ENCODE measurements around the gene STARD13.
"Not testable (repeated sequence)": the region's sequence is repeated elsewhere in the genome, so short reads cannot be mapped to it uniquely, and the experiment has no call there.

STARD13 gene

DNA sequence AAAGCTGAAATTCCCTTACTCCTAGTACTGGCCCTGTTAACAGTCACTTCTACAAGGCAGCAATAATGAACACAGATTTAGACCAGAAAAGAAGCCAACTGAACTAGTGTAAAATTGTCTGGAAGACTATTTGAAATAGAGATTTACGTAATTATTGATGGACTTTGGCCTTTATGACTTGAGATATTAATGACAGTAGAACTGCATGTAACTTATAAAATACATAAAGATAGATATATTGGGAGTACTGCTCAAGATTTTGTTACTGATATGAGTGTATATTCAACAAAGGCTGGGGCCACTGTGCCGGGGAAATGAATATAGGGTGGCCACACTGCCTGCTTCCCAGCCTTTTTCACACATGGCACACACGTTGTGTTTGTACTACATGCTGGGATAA is 88.8 kb downstream of the STARD13 start:
- DNase-seq: no peak

DNA sequence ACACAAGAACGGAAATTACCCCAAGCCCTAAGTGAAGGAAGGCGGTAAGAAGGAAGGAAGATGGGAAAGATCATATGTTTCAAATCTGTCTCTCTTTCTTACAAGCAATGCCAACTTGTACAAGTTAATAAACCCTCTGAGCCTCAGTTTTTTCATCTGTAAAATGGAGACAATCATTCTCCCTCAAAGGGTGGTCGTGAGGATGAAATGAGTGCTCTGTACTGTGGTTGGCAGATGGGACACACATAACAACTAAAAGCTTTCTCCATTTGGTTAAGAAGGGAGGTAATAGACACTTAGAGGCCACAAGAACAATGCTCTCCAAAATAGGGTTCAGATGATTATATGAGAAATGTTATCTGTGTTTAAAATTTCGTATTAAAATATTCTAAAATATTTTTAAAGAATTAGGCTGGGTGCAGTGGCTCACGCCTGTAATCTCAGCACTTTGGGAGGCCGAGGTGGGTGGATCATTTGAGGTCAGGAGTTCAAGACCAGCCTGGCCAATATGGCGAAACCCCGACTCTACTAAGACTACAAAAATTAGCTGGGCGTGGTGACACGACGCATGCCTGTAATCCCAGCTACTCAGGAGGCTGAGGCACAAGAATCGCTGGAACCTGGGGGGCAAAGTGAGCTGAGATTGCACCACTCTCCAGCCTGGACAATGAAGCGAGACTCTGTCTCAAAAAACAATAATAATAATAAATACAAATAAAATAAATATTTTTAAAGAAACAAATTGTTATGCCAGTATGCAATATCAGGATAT is 89.7 kb downstream of the STARD13 start:
- DNase-seq: no peak

DNA sequence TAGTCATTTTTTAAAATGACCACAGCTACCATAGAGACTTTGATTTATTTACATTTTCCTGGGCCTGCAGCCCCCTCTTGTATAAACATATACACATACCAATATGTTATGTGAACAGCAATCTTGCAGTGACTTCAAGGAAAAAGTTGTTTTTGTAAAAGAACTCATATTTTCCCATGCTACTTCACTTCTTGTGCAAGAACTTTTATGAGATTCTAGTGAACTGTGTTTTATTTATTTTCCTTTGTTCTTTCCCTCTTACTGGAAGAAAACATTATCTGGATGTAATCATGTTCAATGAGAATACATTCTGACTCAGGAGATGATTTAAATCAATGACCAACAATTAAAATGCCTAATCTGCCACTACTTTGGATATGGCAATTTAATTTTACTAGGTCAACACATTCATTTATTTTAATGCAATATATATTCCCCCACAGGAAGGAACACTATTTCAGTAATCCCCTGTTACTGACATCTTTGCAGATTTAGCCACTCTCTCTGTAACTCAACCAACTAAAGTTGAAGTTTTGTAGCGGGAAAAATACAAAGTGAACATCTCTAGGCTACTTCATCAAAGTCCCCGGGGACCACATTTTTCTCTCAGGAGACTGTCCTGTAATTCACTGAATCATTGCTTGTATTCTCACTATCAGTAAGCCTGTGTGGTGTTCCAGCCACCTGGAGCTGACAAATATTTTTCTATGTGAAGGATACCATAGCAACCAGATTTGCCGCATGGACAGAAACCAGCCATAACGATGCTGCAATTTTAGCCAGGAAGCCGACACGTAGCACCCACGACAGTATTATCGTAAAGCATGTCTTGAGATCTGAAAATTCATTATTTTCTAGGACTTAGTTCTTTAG is 90.5 kb downstream of the STARD13 start:
- no peak for DNase-seq

DNA sequence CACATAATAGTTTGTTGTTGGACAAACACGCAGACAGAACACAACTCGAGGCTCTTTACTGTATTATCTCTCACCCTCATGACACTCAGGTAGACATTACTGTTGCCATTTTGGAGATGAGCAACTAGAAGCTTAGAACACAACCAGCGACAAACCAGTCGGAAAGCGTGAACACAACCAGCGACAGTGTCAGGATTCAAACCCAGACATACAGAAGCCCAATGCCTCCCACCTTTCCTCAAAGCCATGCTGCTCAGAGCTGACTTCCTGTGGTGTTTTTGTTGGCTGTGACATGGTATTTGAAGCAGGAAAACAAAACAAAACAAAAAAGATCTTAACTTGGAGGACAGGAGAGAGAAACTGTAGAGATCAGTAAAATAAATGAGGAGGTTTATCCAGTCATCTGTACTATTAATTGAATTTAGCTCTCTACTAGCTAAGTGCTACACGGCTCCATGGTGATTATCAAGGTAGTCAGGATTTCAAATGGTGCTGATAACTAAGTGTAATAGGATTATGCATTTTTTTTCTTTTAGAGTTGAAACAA is 92.1 kb downstream of the STARD13 start:
- no peak for DNase-seq

- DNase-seq: no peak
These were observed 93.9 kb downstream of the STARD13 start for GRCh38 chr13:33191425-33192210.

DNA sequence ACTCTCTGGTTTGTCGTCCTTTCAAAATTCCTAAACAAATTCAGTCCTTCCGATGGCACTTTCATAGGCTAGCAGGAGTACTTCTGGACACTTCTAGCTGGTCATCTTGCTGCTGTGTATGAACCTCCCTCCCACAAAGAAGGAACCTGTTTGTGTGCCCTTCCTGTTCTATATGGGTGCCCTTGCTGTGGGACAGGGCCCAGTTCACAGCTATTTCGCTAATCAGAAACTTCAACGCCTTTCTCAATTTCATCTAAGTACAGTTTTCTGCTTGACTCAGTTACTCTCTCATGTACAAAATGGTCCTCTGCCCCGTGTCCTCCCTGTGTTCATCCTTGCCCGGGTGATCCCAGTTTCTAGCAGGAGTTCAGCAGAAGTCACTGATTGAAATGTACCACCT is 96.1 kb downstream of the STARD13 start:
- DNase-seq: no peak

DNA sequence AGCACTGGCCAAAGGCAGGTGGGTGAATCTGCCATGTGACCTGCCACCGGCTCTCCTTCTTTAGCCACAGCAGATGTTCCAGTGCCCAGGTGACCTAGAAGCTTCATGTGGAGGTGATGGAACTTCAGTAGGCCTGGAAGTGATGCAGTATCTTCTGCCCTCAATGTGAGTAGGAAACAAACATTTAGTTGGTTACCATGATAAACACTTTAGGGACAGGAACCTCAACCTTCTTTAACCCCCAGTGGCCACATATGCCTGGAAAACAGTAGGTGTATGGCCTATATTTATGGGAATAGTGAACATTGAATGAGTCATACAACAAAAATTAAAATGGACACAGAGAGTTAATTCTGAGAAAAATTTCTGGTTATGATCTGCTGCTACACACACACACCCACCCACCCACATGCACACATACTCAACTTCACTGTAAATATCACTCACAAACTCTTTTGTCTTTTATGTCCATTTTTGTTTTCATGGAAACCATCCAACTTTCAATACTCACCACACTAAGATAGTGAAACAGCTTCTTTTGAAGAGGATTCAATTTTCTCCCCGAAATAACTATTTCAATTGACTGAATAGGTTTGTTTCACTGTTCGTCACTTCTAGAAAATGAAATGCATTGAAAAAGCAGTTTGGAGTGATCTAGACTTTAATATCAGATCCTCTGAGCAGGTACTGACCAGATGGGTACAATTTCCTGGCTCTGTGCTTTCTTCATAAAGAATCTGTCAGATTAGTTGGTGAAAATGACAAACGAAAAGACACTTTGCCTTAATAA is 97.3 kb downstream of the STARD13 start:
- DNase-seq: no peak

- peak; percentile 20 for DNase-seq
These were observed 98.7 kb downstream of the STARD13 start for GRCh38 chr13:33186861-33187291.

- no peak for DNase-seq
These were observed 99.7 kb downstream of the STARD13 start for GRCh38 chr13:33185853-33186252.

DNA sequence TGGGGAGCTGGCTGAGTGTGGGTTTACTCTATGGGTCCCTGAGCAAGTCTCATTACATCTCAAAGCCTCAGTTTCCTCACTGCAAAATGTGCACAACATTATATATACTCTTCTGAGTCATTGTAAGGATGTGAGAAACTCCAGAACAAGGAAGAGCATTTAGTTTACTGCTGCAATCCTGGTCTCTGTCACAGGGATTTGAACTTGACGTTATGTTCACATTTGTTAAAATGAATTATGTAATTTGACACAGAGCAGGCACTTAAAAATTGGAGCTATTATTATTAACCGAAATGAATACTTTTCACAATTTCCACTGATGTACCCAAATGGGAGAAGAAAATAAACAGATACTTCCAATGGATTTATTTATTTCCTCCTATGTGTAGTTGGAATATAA is 101.0 kb downstream of the STARD13 start:
- no peak for DNase-seq

DNA sequence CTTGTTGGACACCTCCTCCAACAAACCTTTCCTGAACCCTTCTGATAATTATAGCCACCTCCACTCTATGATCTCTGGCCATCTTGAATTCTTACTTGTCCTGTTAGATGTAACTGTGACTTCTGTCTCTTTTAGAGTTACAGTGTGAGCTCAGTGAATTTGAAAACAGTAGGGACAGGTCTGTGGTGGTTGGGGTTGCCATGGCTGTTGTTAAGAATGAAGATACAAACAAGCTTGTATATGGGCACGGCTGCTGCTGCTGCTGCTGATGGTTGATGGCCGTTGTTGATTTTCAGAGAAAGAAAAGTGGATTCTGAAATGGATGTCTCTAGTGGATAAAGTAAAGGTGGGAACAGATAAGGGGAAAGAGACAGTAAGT is 101.5 kb downstream of the STARD13 start:
- no peak for DNase-seq

GRCh38 chr13:33183431-33184111 is 102.0 kb downstream of the STARD13 start:
- DNase-seq: no peak

- no peak for DNase-seq
These were observed 102.8 kb downstream of the STARD13 start for GRCh38 chr13:33182729-33183128.

GRCh38 chr13:33181264-33181663 is 104.3 kb downstream of the STARD13 start:
- DNase-seq: no peak

- DNase-seq: no peak
These were observed 105.3 kb downstream of the STARD13 start for GRCh38 chr13:33180122-33180804.

- DNase-seq: no peak
These were observed 106.1 kb downstream of the STARD13 start for GRCh38 chr13:33179463-33179862.

DNA sequence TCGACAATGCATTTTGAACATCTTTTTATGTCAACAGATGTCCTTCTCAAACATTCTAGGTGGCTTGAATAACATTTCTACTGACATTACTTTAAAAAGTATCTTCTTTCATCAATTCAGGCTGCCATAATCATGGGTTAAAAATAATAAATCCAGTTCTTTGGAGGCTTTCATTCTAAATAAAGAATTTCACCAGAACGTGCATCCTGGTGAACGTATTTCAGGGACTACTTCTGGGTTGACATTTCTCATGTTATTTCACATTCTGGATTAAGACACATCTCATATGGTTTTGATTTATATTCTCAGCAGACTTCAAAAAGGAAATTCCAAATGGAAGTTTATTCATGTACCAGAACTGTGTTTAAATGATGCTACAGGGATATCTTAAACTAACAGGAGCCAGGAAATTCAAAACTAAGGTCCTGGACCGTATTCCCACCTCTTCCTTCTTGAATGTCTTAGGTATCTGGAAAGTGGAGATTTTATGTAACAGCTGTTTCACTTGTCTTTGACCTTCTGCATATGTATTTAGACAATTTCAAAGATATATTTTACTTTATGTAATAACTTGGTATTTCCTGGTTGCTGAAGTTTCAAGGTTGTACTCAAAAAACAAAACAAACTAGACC is 107.2 kb downstream of the STARD13 start:
- DNase-seq: no peak

DNA sequence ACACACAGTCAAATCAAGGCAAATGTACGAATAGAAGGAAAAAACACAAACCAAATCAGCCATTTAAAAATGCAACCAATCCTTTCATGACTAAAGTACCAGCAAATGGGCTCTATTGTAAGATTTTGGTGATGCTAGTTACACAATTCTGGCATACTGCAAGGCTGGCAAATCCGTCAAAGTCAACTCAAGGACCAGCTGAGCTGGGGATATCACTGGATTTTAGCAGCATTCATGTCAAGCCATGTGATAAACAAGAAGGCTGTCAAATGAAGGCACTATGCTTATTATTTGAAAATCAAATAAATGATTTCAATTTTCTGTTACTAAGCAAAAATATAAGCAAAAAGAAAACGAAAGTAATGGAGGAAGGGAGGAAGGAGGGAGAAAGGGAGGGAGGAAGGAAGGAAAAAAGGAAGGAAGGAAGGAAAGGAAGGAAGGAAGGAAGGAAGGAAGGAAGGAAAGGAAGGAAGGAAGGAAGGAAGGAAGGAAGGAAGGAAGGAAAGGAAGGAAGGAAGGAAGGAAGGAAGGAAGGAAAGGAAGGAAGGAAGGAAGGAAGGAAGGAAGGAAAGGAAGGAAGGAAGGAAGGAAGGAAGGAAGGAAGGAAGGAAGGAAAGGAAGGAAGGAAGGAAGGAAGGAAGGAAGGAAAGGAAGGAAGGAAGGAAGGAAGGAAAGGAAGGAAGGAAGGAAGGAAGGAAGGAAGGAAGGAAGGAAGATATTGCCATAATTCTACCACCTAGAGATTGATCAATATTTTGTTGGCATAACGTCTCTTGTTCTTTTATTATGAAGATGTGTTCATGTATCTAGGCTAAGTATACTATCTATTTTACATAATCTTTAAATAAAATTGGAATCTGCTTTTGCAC is 108.0 kb downstream of the STARD13 start:
- DNase-seq: not testable (repeated sequence)

DNA sequence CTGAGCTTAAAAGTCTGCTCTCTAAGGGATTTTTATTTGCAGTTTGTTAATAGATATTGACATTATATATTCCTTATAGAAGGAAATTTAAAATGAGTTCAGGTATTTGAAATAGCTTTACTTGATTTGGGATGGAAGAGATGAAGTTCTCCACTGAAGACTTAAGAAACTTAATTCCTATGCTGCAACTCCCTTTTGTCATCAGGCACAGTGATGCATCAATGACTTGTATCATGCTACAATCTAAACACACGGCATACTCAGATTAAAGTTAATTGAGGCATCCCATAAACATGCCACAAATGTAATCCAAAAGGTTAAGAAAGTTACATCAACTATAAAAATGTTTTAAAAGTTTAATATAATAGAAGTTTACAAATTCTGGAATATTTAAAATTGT is 109.0 kb downstream of the STARD13 start:
- no peak for DNase-seq
